Mesendoderm (in vitro differentiated cells): ENCODE results near the gene CCDC158.

Experiments used
- DNase-seq: peaks from one replicate; pipeline ENCODE4 v3.0.0; 2013
- H2AK5ac ChIP-seq: 2 replicates; pipeline ENCODE4 v1.6.1; 2013; ENCODE audit warnings: low read length, inconsistent platforms
- H2BK120ac ChIP-seq: 2 replicates; pipeline ENCODE4 v1.6.1; 2013; ENCODE audit warnings: low read depth, mild to moderate bottlenecking, low read length, moderate library complexity, mixed read lengths
- H2BK15ac ChIP-seq: replicated peaks from 2 replicates; pipeline ENCODE4 v1.6.1; 2013; ENCODE audit warnings: low read depth, mild to moderate bottlenecking, moderate library complexity
- H2BK5ac ChIP-seq: 2 replicates; pipeline ENCODE4 v1.6.1; 2013; ENCODE audit warnings: low read length, inconsistent platforms
- H3K18ac ChIP-seq: 2 replicates; pipeline ENCODE4 v1.6.1; 2013; ENCODE audit warnings: mild to moderate bottlenecking, low read length, mixed read lengths
- H3K23ac ChIP-seq: one replicate; pipeline ENCODE4 v1.6.1; 2013; ENCODE audit warnings: low read length
- H3K27ac ChIP-seq: 2 replicates; pipeline ENCODE4 v1.5.1; 2013; ENCODE audit warnings: low read depth, mild to moderate bottlenecking, inconsistent platforms, low read length, moderate library complexity
- H3K27me3 ChIP-seq: 2 replicates; pipeline ENCODE4 v1.6.1; 2013; ENCODE audit warnings: low read length, control low read depth, mild to moderate bottlenecking, inconsistent platforms; ENCODE audit not compliant: insufficient read depth, poor library complexity
- H3K36me3 ChIP-seq: 2 replicates; pipeline ENCODE4 v1.6.1; 2013; ENCODE audit warnings: low read length, inconsistent platforms; ENCODE audit not compliant: control insufficient read depth, insufficient read depth
- H3K4ac ChIP-seq: one replicate; pipeline ENCODE4 v1.6.1; 2013; ENCODE audit warnings: low read depth, mild to moderate bottlenecking, low read length, moderate library complexity
- H3K4me1 ChIP-seq: 2 replicates; pipeline ENCODE4 v1.6.1; 2013; ENCODE audit warnings: low read depth, low read length, inconsistent platforms; ENCODE audit not compliant: control insufficient read depth
- H3K4me2 ChIP-seq: 2 replicates; pipeline ENCODE4 v1.6.1; 2013; ENCODE audit warnings: low read length
- H3K4me3 ChIP-seq: 2 replicates; pipeline ENCODE4 v1.5.1; 2013; ENCODE audit warnings: mild to moderate bottlenecking, low read length
- H3K56ac ChIP-seq: one replicate; pipeline ENCODE4 v1.6.1; 2013; ENCODE audit warnings: low read length
- H3K79me1 ChIP-seq: 2 replicates; pipeline ENCODE4 v1.6.1; 2013; ENCODE audit warnings: low read length, inconsistent platforms
- H3K79me2 ChIP-seq: 2 replicates; pipeline ENCODE4 v1.6.1; 2013; ENCODE audit warnings: mild to moderate bottlenecking, low read length; ENCODE audit not compliant: control insufficient read depth, insufficient read depth
- H3K9ac ChIP-seq: 2 replicates; pipeline ENCODE4 v1.6.1; 2013; ENCODE audit warnings: low read length, inconsistent platforms
- H4K5ac ChIP-seq: one replicate; pipeline ENCODE4 v1.6.1; 2013; ENCODE audit warnings: low read length
- H4K8ac ChIP-seq: one replicate; pipeline ENCODE4 v1.6.1; 2013; ENCODE audit warnings: low read depth, mild to moderate bottlenecking, control low read depth, low read length, moderate library complexity
- WGBS: extraction: QIAGEN DNeasy Blood & Tissue Kit; methylation state at CpG from one replicate; pipeline ENCODE4 v1.1.7; 2013; ENCODE audit warnings: low lambda C conversion rate, missing lambda C conversion rate; ENCODE audit not compliant: insufficient coverage; ENCODE audit errors: extremely low coverage; 5-methylcytosine and 5-hydroxymethylcytosine counted together

Gene CCDC158

DNA sequence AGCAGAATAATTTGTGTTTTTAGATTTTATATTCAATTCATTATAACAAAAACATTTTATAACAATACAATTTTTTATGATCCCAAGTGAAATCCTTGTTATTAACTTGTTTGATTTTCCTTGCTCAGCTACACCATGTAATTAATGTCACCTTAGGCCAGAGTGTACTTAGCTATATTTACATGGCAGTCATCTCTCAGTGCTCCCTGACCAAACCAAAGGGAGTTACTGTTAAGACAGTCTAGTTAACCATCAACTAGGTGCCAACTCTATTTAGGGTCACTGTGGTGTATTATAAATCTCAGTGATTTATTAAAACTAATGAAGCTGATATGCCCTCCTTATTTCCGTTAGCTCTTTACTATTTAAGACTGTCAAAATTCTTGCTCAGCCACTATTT is 44.4 kb downstream of the CCDC158 start:
- H4K8ac ChIP-seq = no peak overlapping the region
- no peak overlapping the region for H2BK15ac ChIP-seq
- H3K18ac ChIP-seq = no peak overlapping the region
- no peaks in the 10 kb centered on the region for H3K79me1 ChIP-seq
- no peak overlapping the region for H2BK5ac ChIP-seq
- no peak overlapping the region for H3K4ac ChIP-seq
- H3K79me2 ChIP-seq = no peaks in the 10 kb centered on the region
- no peaks in the 10 kb centered on the region for H3K4me1 ChIP-seq
- H2BK120ac ChIP-seq = no peak overlapping the region
- H3K27ac ChIP-seq = no peak overlapping the region
- H3K9ac ChIP-seq = no peak overlapping the region
- no peak overlapping the region for H2AK5ac ChIP-seq
- no peak overlapping the region for H3K23ac ChIP-seq
- H3K4me3 ChIP-seq = no peak overlapping the region
- DNase-seq = no peak
- no peak overlapping the region for H4K5ac ChIP-seq
- H3K36me3 ChIP-seq = no peaks in the 10 kb centered on the region
- no CpG with 5 or more reads among the region's 1 CpG for WGBS
- H3K4me2 ChIP-seq = no peak overlapping the region
- H3K27me3 ChIP-seq = no peaks in the 10 kb centered on the region
- H3K56ac ChIP-seq = no peak overlapping the region

GRCh38 chr4:76375703-76376102 is 45.2 kb downstream of the CCDC158 start:
- no peak overlapping the region for H2BK5ac ChIP-seq
- no CpG with 5 or more reads among the region's 1 CpG for WGBS

DNA sequence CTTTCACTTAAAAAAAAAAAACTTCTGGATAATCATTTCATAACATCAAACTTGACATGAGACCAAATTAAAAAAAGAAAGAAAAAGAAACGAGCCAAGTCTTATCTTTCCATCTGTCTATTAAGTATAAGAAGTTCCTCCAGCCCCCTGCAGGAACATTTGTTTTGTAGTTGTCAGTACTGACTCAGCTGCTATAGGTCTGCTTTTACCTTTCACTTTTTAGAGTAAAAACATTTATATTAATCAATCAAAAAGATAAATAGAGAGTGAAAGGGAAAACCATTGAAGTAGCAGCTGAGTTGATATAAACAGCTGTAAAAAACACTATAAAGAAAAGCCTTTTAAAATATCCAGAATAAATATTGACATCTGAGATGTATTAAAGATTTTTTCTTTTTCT is 46.1 kb downstream of the CCDC158 start:
- Histone ChIP-seq H2BK5ac (no peak overlapping the region), H4K5ac (no peak overlapping the region), H3K9ac (no peak overlapping the region), H3K4me3 (no peak overlapping the region), H3K27ac (no peak overlapping the region), H3K4me1 (no peaks in the 10 kb centered on the region), H2BK15ac (no peak overlapping the region), H3K27me3 (no peaks in the 10 kb centered on the region), H3K56ac (no peak overlapping the region), H3K18ac (no peak overlapping the region), H3K4ac (no peak overlapping the region), H2AK5ac (no peak overlapping the region), H3K23ac (no peak overlapping the region), H4K8ac (no peak overlapping the region), H3K79me2 (no peaks in the 10 kb centered on the region), H2BK120ac (no peak overlapping the region), H3K36me3 (no peaks in the 10 kb centered on the region), H3K4me2 (no peak overlapping the region), H3K79me1 (no peaks in the 10 kb centered on the region)
- no peak for DNase-seq
- WGBS = no CpG with 5 or more reads among the region's 1 CpG

More at GRCh38 chr4:76375703-76376102, 45.2 kb downstream of the CCDC158 start:
- H3K9ac ChIP-seq = no peak overlapping the region
- no peak for DNase-seq
- no peak overlapping the region for H2AK5ac ChIP-seq
- no peak overlapping the region for H3K18ac ChIP-seq
- H4K5ac ChIP-seq = no peak overlapping the region
- H3K4me1 ChIP-seq = no peaks in the 10 kb centered on the region
- H3K79me1 ChIP-seq = no peaks in the 10 kb centered on the region
- H3K23ac ChIP-seq = no peak overlapping the region
- H3K36me3 ChIP-seq = no peaks in the 10 kb centered on the region
- H3K56ac ChIP-seq = no peak overlapping the region
- H2BK15ac ChIP-seq = no peak overlapping the region
- H3K27ac ChIP-seq = no peak overlapping the region
- H3K4me3 ChIP-seq = no peak overlapping the region
- H2BK120ac ChIP-seq = no peak overlapping the region
- H4K8ac ChIP-seq = no peak overlapping the region
- H3K4ac ChIP-seq = no peak overlapping the region
- H3K79me2 ChIP-seq = no peaks in the 10 kb centered on the region
- H3K4me2 ChIP-seq = no peak overlapping the region
- no peaks in the 10 kb centered on the region for H3K27me3 ChIP-seq

DNA sequence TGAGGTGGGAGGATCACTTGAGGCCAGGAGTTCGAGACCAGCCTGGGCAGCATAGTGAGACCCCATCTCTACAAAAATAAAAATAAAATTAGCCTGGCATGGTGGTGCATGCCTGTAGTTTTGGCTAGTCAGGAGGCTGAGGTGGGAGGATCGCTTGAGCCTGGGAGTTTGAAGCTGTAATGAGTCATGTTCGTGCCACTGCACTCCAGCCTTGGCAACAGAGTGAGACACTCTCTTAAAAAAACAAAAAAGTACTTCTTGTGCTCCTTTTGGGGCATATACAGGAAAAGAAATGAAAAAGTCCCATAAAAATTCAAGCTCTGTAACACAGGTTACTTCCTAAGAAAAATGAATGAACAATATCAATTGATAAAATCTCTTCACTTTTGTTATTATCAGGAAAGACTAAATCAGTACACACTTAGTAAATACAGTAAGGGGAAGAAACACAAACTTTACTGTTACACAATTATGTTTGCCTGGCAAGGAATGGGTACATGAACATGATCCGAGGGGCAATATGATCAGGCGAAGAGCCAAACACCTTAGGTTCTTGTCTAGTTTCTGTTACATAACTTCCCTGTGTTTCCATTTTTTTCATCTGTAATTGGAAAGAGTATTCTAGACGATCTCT is 46.9 kb downstream of the CCDC158 start:
- no peak overlapping the region for H3K23ac ChIP-seq
- H4K8ac ChIP-seq = no peak overlapping the region
- no peak overlapping the region for H3K56ac ChIP-seq
- no peak overlapping the region for H2BK15ac ChIP-seq
- H3K27me3 ChIP-seq = no peaks in the 10 kb centered on the region
- H2BK120ac ChIP-seq = no peak overlapping the region
- no peak overlapping the region for H3K4me2 ChIP-seq
- no peak overlapping the region for H3K18ac ChIP-seq
- H4K5ac ChIP-seq = no peak overlapping the region
- no peak overlapping the region for H3K4ac ChIP-seq
- no peak overlapping the region for H2BK5ac ChIP-seq
- no peak overlapping the region for H3K9ac ChIP-seq
- H3K36me3 ChIP-seq = no peaks in the 10 kb centered on the region
- H3K4me3 ChIP-seq = no peak overlapping the region
- no CpG with 5 or more reads among the region's 6 CpGs for WGBS
- no peaks in the 10 kb centered on the region for H3K79me1 ChIP-seq
- no peaks in the 10 kb centered on the region for H3K4me1 ChIP-seq
- H3K27ac ChIP-seq = no peak overlapping the region
- no peak for DNase-seq
- no peaks in the 10 kb centered on the region for H3K79me2 ChIP-seq
- no peak overlapping the region for H2AK5ac ChIP-seq

DNA sequence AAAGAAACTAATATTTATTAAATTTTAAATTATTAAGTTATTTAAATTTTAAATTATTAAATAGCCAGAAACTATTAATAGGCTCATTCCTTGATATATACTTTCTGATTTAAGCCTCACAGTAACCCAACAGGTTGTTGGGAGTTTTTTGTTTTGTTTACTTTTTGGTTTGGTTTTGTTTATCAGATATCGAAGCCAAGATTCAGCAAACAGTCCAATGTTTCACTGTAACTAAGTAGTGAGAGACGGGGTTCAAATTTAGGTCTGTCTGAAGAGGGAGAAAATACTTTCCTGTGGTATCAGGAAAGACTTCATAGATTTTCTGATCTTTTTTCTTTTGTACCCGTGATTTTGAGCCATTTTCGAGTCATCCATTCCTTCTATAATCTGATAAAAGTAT is 54.2 kb downstream of the CCDC158 start:
- WGBS = no CpG with 5 or more reads among the region's 4 CpGs
- H3K79me2 ChIP-seq = no peaks in the 10 kb centered on the region
- no peak overlapping the region for H3K9ac ChIP-seq
- no peak overlapping the region for H2BK15ac ChIP-seq
- no peaks in the 10 kb centered on the region for H3K4me1 ChIP-seq
- H3K79me1 ChIP-seq = no peaks in the 10 kb centered on the region
- H3K23ac ChIP-seq = no peak overlapping the region
- H3K27me3 ChIP-seq = no peaks in the 10 kb centered on the region
- no peaks in the 10 kb centered on the region for H3K36me3 ChIP-seq
- no peak overlapping the region for H3K4me3 ChIP-seq
- no peak overlapping the region for H3K4me2 ChIP-seq
- H4K5ac ChIP-seq = no peak overlapping the region
- no peak overlapping the region for H3K18ac ChIP-seq
- no peak overlapping the region for H2BK5ac ChIP-seq
- H3K4ac ChIP-seq = no peak overlapping the region
- no peak overlapping the region for H3K27ac ChIP-seq
- no peak overlapping the region for H4K8ac ChIP-seq
- no peak for DNase-seq
- no peak overlapping the region for H3K56ac ChIP-seq
- H2AK5ac ChIP-seq = no peak overlapping the region
- H2BK120ac ChIP-seq = no peak overlapping the region

DNA sequence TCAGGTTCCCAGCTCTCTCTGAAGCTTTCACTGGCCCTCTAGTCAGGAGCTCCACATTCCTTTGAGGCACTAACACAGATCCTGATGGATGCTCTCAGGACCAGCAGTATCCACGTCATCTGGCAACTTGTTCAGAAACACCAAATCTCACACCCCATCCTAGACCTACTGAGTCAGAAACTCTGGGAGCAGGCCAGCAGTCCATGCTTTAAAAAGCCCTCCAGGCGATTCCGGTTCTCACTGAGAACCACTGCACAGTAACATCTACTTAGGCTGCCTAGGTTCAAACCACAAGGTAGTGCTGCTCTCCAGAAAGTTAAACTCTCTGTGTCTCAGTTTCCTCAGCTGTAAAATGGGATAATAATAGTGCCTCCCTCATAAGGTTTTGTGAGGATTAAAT is 55.3 kb downstream of the CCDC158 start:
- H3K4me2 ChIP-seq = no peak overlapping the region
- no peak overlapping the region for H3K56ac ChIP-seq
- no peaks in the 10 kb centered on the region for H3K79me2 ChIP-seq
- H3K23ac ChIP-seq = no peak overlapping the region
- H3K27me3 ChIP-seq = no peaks in the 10 kb centered on the region
- H4K5ac ChIP-seq = no peak overlapping the region
- H2BK5ac ChIP-seq = no peak overlapping the region
- H2BK15ac ChIP-seq = no peak overlapping the region
- H3K9ac ChIP-seq = no peak overlapping the region
- no peak overlapping the region for H2AK5ac ChIP-seq
- no peak overlapping the region for H2BK120ac ChIP-seq
- H3K18ac ChIP-seq = no peak overlapping the region
- no peak overlapping the region for H4K8ac ChIP-seq
- no CpG with 5 or more reads among the region's 3 CpGs for WGBS
- no peak overlapping the region for H3K4me3 ChIP-seq
- no peak overlapping the region for H3K4ac ChIP-seq
- H3K27ac ChIP-seq = no peak overlapping the region
- H3K4me1 ChIP-seq = no peaks in the 10 kb centered on the region
- no peaks in the 10 kb centered on the region for H3K36me3 ChIP-seq
- no peaks in the 10 kb centered on the region for H3K79me1 ChIP-seq
- DNase-seq = no peak
